Thyroid gland (tissue), 4 donors: ENCODE data around the gene LINC00305.

Experiments used
- CTCF ChIP-seq, 6 experiments: fragments of 200-600 bp in 3 of 6; fragments of 450-650 bp in 3 of 6; sonication (generic) in 3 of 6; IDR thresholded peaks; one replicate each; pipeline ENCODE4 v1.5.1; 2016 to 2019; ENCODE audit warnings: antibody characterized with exemption in 6 of 6, mild to moderate bottlenecking in 2 of 6, inconsistent platforms in 1 of 6, moderate library complexity in 1 of 6
- POLR2A ChIP-seq, 2 donors: fragments of 450-650 bp; IDR thresholded peaks; one replicate each; pipeline ENCODE4 v1.6.1; 2017; ENCODE audit warnings: antibody characterized with exemption in 2 of 2, mild to moderate bottlenecking in 2 of 2, moderate library complexity in 1 of 2

DNA sequence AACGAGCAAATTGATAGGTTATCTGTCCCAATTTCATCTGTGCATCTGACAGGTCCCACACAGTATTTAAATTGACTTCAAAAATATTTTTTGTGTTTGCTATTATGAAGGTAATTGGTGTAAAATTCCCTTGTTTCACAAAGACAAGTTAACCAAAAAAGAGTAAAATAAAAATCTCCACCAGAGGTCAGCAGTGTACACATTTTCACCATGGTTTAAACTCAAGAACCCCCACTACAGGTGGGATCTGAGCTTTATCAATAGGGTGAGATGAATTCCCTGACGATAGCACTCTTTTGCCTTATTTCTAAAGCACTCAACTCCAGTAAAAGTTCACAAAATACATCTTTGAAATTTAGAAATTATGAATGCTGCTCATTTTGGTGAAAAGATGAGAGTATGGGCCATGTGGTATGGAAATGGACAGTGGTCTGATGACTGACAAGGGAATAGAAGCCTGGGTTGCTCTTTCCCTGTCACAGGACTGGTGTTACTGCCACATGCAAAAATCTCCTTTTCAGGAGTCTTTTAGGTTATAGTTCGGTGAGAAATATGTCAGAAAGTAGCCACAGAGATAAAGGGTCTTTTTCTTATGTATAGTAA is 111.0 kb downstream of the LINC00305 start:
- TF ChIP-seq CTCF (IDR thresholded peaks at IDR 0.05) (peak in 3 of 6 experiments; percentile 50 to 56 (median 53)), POLR2A (IDR thresholded peaks at IDR 0.05) (no peak)
